Activated CD4-positive, alpha-beta T cell treated with anti-CD3 and anti-CD28 coated beads, Interleukin-2, amount 10 ng/mL, durations not matched to agents 24 days and 14 days (primary cell): Measurements from ENCODE around the gene EIF4A3. TPM values are rescaled to one million over a fixed set of nuclear protein-coding genes. Genes with fewer than 3 reads are reported as not detected.

Source experiments
- DNase-seq: peaks from one replicate; pipeline ENCODE4 v3.0.0; 2022
- H3K27ac Mint-ChIP-seq: one replicate; pipeline ENCODE4 v1.8.0; 2022; ENCODE audit warnings: mild to moderate bottlenecking, mixed read lengths
- H3K27me3 Mint-ChIP-seq: one replicate; pipeline ENCODE4 v1.8.0; 2022; ENCODE audit warnings: mixed read lengths
- H3K36me3 Mint-ChIP-seq: one replicate; pipeline ENCODE4 v1.8.0; 2022; ENCODE audit warnings: low read depth, mild to moderate bottlenecking, mixed read lengths
- H3K4me1 Mint-ChIP-seq: one replicate; pipeline ENCODE4 v1.8.0; 2021; ENCODE audit warnings: mixed read lengths
- H3K4me3 Mint-ChIP-seq: one replicate; pipeline ENCODE4 v1.8.0; 2022; ENCODE audit warnings: mild to moderate bottlenecking, moderate library complexity, mixed read lengths
- H3K9me3 Mint-ChIP-seq: one replicate; pipeline ENCODE4 v1.8.0; 2021; ENCODE audit warnings: mixed read lengths
- intact Hi-C: fragments of 100-400 bp; cut with micrococcal nuclease; formaldehyde crosslinking; loops from one replicate; pipeline ENCODE4 v1.15.1; 2023
- total RNA-seq: library from RNA; stranded (reverse); gene quantifications from 2 replicates; pipeline ENCODE4 v1.2.3, GENCODE V29; 2022

Gene EIF4A3
- total RNA-seq, 1 donor from 2014 or later = 192 TPM

DNA sequence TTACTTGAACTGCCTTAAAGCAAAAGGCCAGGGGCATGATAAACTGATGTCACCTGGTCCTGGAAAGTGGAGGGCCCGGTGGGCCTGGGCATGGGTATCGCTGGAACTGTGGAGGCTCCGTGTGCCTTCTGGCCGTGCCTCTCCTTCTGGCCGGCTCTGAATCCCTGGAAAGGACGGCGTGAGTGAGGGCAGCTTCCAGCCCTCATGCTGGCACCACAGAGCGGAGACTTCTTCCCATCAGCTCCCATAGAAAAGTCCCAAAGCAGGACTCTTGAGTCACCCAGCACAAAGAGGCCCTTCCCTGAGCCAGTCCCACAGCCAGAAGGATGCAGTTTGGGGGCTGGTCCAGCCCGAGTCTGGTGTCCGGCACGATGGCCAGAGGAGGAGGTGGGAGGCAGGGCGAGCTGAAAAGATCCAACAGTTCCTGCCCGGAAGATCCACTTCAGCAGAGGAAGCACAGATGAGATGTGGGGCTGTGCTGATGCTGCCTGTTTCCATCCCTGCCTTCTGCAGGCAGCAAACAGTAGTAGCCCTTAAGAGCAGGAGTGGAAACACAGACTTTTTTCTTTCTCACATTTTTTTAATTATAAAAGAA, 37.8 kb downstream of the EIF4A3 start:
- Mint-ChIP-seq H3K4me3 (no peak overlapping the region), H3K9me3 (no peaks in the 10 kb centered on the region), H3K36me3 (no peaks in the 10 kb centered on the region), H3K27me3 (no peaks in the 10 kb centered on the region), H3K27ac (no peak overlapping the region), H3K4me1 (no peaks in the 10 kb centered on the region)
- intact Hi-C loops = no loop called here
- DNase-seq = no peak

GRCh38 chr17:80108036-80108971, 38.6 kb downstream of the EIF4A3 start:
- DNase-seq = no peak
- Mint-ChIP-seq H3K4me1 (peaks cover 1% of the 10 kb centered on the region), H3K9me3 (no peaks in the 10 kb centered on the region), H3K4me3 (no peak overlapping the region), H3K27me3 (peaks cover under 1% of the 10 kb centered on the region), H3K27ac (no peak overlapping the region), H3K36me3 (no peaks in the 10 kb centered on the region)
- intact Hi-C loops = no loop called here

- intact Hi-C loops = no loop called here
- Mint-ChIP-seq H3K4me1 (peaks cover 4% of the 10 kb centered on the region), H3K27ac (no peak overlapping the region), H3K9me3 (no peaks in the 10 kb centered on the region), H3K4me3 (no peak overlapping the region), H3K27me3 (peaks cover 2% of the 10 kb centered on the region), H3K36me3 (no peaks in the 10 kb centered on the region)
- DNase-seq = no peak
Observed at GRCh38 chr17:80107231-80108021, 39.5 kb downstream of the EIF4A3 start.

GRCh38 chr17:80106751-80107150, 40.2 kb downstream of the EIF4A3 start:
- no peaks in the 10 kb centered on the region for H3K36me3 Mint-ChIP-seq
- DNase-seq = no peak
- H3K9me3 Mint-ChIP-seq = no peaks in the 10 kb centered on the region
- H3K4me1 Mint-ChIP-seq = peaks cover 9% of the 10 kb centered on the region
- H3K27ac Mint-ChIP-seq = no peak overlapping the region
- peaks cover 2% of the 10 kb centered on the region for H3K27me3 Mint-ChIP-seq
- H3K4me3 Mint-ChIP-seq = no peak overlapping the region
- intact Hi-C loops = no loop called here

GRCh38 chr17:80106176-80106575, 40.8 kb downstream of the EIF4A3 start:
- no peak for DNase-seq
- Mint-ChIP-seq H3K27me3 (peaks cover 2% of the 10 kb centered on the region), H3K27ac (no peak overlapping the region), H3K36me3 (no peaks in the 10 kb centered on the region), H3K4me1 (peaks cover 9% of the 10 kb centered on the region), H3K4me3 (no peak overlapping the region), H3K9me3 (no peaks in the 10 kb centered on the region)
- intact Hi-C loops = no loop called here

GRCh38 chr17:80105762-80106161, 41.2 kb downstream of the EIF4A3 start:
- Mint-ChIP-seq H3K27me3 (peaks cover 3% of the 10 kb centered on the region), H3K36me3 (no peaks in the 10 kb centered on the region), H3K4me3 (no peak overlapping the region), H3K4me1 (peaks cover 12% of the 10 kb centered on the region), H3K9me3 (no peaks in the 10 kb centered on the region), H3K27ac (no peak overlapping the region)
- intact Hi-C loops = no loop called here
- no peak for DNase-seq

GRCh38 chr17:80104956-80105375, 42.0 kb downstream of the EIF4A3 start:
- no peaks in the 10 kb centered on the region for H3K9me3 Mint-ChIP-seq
- DNase-seq = no peak
- H3K4me3 Mint-ChIP-seq = no peak overlapping the region
- peaks cover 6% of the 10 kb centered on the region for H3K27me3 Mint-ChIP-seq
- no peaks in the 10 kb centered on the region for H3K36me3 Mint-ChIP-seq
- no peak overlapping the region for H3K27ac Mint-ChIP-seq
- intact Hi-C loops = no loop called here
- peaks cover 20% of the 10 kb centered on the region for H3K4me1 Mint-ChIP-seq

GRCh38 chr17:80104321-80104955, 42.5 kb downstream of the EIF4A3 start:
- no peak overlapping the region for H3K27ac Mint-ChIP-seq
- H3K9me3 Mint-ChIP-seq = no peaks in the 10 kb centered on the region
- no peaks in the 10 kb centered on the region for H3K36me3 Mint-ChIP-seq
- H3K4me1 Mint-ChIP-seq = peaks cover 24% of the 10 kb centered on the region
- H3K4me3 Mint-ChIP-seq = no peak overlapping the region
- intact Hi-C loops = no loop called here
- DNase-seq = no peak
- peaks cover 8% of the 10 kb centered on the region for H3K27me3 Mint-ChIP-seq

DNA sequence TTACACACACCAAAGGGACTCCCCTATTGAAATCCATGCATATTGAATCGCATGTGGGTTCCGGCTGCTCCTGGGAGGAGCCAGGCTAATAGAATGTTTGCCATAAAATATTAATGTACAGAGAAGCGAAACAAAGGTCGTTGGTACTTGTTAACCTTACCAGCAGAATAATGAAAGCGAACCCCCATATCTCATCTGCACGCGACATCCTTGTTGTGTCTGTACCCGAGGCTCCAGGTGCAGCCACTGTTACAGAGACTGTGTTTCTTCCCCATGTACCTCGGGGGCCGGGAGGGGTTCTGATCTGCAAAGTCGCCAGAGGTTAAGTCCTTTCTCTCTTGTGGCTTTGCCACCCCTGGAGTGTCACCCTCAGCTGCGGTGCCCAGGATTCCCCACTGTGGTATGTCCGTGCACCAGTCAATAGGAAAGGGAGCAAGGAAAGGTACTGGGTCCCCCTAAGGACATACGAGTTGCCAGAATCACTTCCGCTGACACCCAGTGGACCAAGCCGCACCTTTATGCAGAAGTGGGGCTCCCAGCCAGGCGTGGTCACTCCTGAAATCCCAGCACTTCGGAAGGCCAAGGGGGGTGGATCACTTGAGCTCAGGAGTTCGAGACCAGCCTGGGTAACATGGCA, 43.4 kb downstream of the EIF4A3 start:
- no peak overlapping the region for H3K27ac Mint-ChIP-seq
- intact Hi-C loops = no loop called here
- no peaks in the 10 kb centered on the region for H3K36me3 Mint-ChIP-seq
- H3K4me3 Mint-ChIP-seq = peak overlapping the region; percentile 53
- DNase-seq = no peak
- H3K9me3 Mint-ChIP-seq = no peaks in the 10 kb centered on the region
- peaks cover 8% of the 10 kb centered on the region for H3K27me3 Mint-ChIP-seq
- H3K4me1 Mint-ChIP-seq = peaks cover 24% of the 10 kb centered on the region

DNA sequence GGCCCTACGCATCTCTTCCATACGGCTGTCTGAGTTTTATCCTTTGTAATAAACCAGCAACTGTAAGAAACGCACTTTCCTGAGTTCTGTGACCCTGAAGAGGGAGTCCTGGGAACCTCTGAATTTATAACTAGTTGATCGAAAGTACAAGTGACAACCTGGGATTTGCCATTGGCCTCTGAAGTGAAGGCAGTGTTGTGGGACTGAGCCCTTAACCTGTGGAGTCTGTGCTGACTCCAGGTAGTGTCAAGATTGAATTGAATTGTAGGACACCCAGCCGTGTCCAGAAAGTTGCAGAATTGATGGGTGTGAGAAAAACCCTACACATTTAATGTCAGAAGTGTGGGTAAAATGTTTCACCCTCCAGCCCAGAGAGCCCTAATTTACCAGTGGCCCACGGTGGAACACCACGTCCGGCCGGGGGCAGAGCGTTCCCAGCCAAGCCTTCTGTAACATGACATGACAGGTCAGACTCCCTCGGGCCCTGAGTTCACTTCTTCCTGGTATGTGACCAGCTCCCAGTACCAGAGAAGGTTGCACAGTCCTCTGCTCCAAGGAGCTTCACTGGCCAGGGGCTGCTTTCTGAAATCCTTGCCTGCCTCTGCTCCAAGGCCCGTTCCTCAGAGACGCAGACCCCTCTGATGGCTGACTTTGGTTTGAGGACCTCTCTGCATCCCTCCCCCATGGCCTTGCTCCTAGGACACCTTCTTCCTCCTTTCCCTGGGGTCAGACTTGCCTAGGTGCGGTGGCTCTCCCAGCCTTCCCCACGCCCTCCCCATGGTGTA, 44.1 kb downstream of the EIF4A3 start:
- Mint-ChIP-seq H3K27ac (no peak overlapping the region), H3K4me1 (peaks cover 24% of the 10 kb centered on the region), H3K4me3 (peak overlapping the region; percentile 95), H3K27me3 (peaks cover 8% of the 10 kb centered on the region), H3K36me3 (no peaks in the 10 kb centered on the region), H3K9me3 (no peaks in the 10 kb centered on the region)
- DNase-seq = no peak
- intact Hi-C loops = no loop called here

- peaks cover 24% of the 10 kb centered on the region for H3K4me1 Mint-ChIP-seq
- no peaks in the 10 kb centered on the region for H3K36me3 Mint-ChIP-seq
- H3K27ac Mint-ChIP-seq = peak overlapping the region; percentile 87
- peak; percentile 66 for DNase-seq
- H3K4me3 Mint-ChIP-seq = peak overlapping the region; percentile 95
- H3K9me3 Mint-ChIP-seq = no peaks in the 10 kb centered on the region
- H3K27me3 Mint-ChIP-seq = peaks cover 8% of the 10 kb centered on the region
- intact Hi-C loops = loop anchor here (1.0 to 2.0 kb wide), 2 partner anchors 45 to 153 kb away; partner anchors contain the start of gene EIF4A3
Observed at GRCh38 chr17:80101946-80102663, 44.8 kb downstream of the EIF4A3 start.
